Activated B cell treated with CpG ODN at 0.5 μM for 24 hours (primary cell): ENCODE measurements around the gene CENPL. TPM values are rescaled to one million over a fixed set of nuclear protein-coding genes. Genes with fewer than 3 reads are reported as not detected.

Experiments used
- ATAC-seq: fragments of 200-7000 bp; cut with Tn5 transposase; one replicate; pipeline ENCODE4 v1.10.0; 2021; ENCODE audit warnings: low read depth, mild to moderate bottlenecking, moderate library complexity
- CTCF ChIA-PET: fragments of 350-600 bp; sonication (Branson Sonifier 250); formaldehyde crosslinking; loops from one replicate; lab custom pipeline; 2021; ENCODE audit warnings: antibody characterized with exemption; lab: Charles Lee
- POLR2A ChIA-PET: fragments of 350-600 bp; sonication (Branson Sonifier 250); formaldehyde crosslinking; loops from one replicate; lab custom pipeline; 2021; ENCODE audit warnings: antibody characterized with exemption; lab: Charles Lee
- DNase-seq: peaks from one replicate; pipeline ENCODE4 v3.0.0; 2022
- H3K27ac Mint-ChIP-seq: one replicate; pipeline ENCODE4 v1.8.0; 2020; ENCODE audit warnings: mixed read lengths
- H3K27me3 Mint-ChIP-seq: one replicate; pipeline ENCODE4 v1.8.0; 2021; ENCODE audit warnings: mixed read lengths
- H3K36me3 Mint-ChIP-seq: one replicate; pipeline ENCODE4 v1.8.0; 2021; ENCODE audit warnings: low read depth, mixed read lengths
- H3K4me1 Mint-ChIP-seq: one replicate; pipeline ENCODE4 v1.8.0; 2021; ENCODE audit warnings: mixed read lengths
- H3K4me3 Mint-ChIP-seq: one replicate; pipeline ENCODE4 v1.8.0; 2020; ENCODE audit warnings: mild to moderate bottlenecking, mixed read lengths
- H3K9me3 Mint-ChIP-seq: one replicate; pipeline ENCODE4 v1.8.0; 2020; ENCODE audit warnings: mixed read lengths
- CTCF ChIP-seq: fragments of 200-600 bp; IDR thresholded peaks from one replicate; pipeline ENCODE4 v1.8.0; 2022; ENCODE audit warnings: antibody characterized with exemption, mild to moderate bottlenecking
- intact Hi-C: fragments of 100-400 bp; cut with micrococcal nuclease; formaldehyde crosslinking; loops from one replicate; pipeline ENCODE4 v1.15.1; 2024
- total RNA-seq: library from RNA; stranded (reverse); gene quantifications from 2 replicates; pipeline ENCODE4 v1.2.3, GENCODE V29; 2022

The CENPL gene
- total RNA-seq, 1 donor from 2014 or later: 14.0 TPM

- Mint-ChIP-seq H3K27ac (no peak overlapping the region), H3K4me3 (no peak overlapping the region), H3K9me3 (peaks cover 10% of the 10 kb centered on the region), H3K4me1 (no peaks in the 10 kb centered on the region), H3K36me3 (peaks cover 83% of the 10 kb centered on the region), H3K27me3 (no peaks in the 10 kb centered on the region)
- CTCF ChIA-PET: no interaction called here
- ATAC-seq (no peak), DNase-seq (no peak)
- POLR2A ChIA-PET: no interaction called here
- no peak for TF ChIP-seq CTCF
- intact Hi-C loops: no loop called here
Measured at GRCh38 chr1:173758980-173759379, 65.7 kb downstream of the CENPL start.

- TF ChIP-seq CTCF: no peak
- Mint-ChIP-seq H3K27me3 (no peaks in the 10 kb centered on the region), H3K4me1 (no peaks in the 10 kb centered on the region), H3K36me3 (peaks cover 83% of the 10 kb centered on the region), H3K4me3 (no peak overlapping the region), H3K27ac (no peak overlapping the region), H3K9me3 (peaks cover 4% of the 10 kb centered on the region)
- DNase-seq (no peak), ATAC-seq (no peak)
- intact Hi-C loops: no loop called here
- CTCF ChIA-PET: no interaction called here
- POLR2A ChIA-PET: no interaction called here
Measured at GRCh38 chr1:173758110-173758509, 66.6 kb downstream of the CENPL start.

- Mint-ChIP-seq H3K4me3 (no peak overlapping the region), H3K36me3 (peaks cover 83% of the 10 kb centered on the region), H3K27me3 (no peaks in the 10 kb centered on the region), H3K9me3 (peaks cover 4% of the 10 kb centered on the region), H3K4me1 (no peaks in the 10 kb centered on the region), H3K27ac (no peak overlapping the region)
- intact Hi-C loops: no loop called here
- DNase-seq: no peak
- ATAC-seq: no peak
- ChIA-PET CTCF (no interaction called here), POLR2A (no interaction called here)
- no peak for TF ChIP-seq CTCF
Measured at GRCh38 chr1:173757666-173758065, 67.0 kb downstream of the CENPL start.

- POLR2A ChIA-PET: no interaction called here
- no peak for TF ChIP-seq CTCF
- Mint-ChIP-seq H3K4me3 (no peak overlapping the region), H3K4me1 (no peaks in the 10 kb centered on the region), H3K9me3 (no peaks in the 10 kb centered on the region), H3K36me3 (peaks cover 77% of the 10 kb centered on the region), H3K27ac (no peak overlapping the region), H3K27me3 (no peaks in the 10 kb centered on the region)
- ATAC-seq (no peak), DNase-seq (no peak)
- intact Hi-C loops: no loop called here
- CTCF ChIA-PET: no interaction called here
Measured at GRCh38 chr1:173753830-173754229, 70.9 kb downstream of the CENPL start.

Other genes with a start within 250 kb of the CENPL start
- gene SLC9C2, start 221.8 kb downstream of the CENPL start, total RNA-seq: not detected in 2 replicates
- not detected in 2 replicates for gene TEX50, start 189.5 kb downstream of the CENPL start, total RNA-seq
- not detected in 2 replicates for gene ANKRD45, start 155.0 kb downstream of the CENPL start, total RNA-seq
- 19.6 and 26.1 TPM in 2 replicates for gene KLHL20, start 109.9 kb downstream of the CENPL start, total RNA-seq
- gene DARS2, start 210 bp downstream of the CENPL start, total RNA-seq: 24.0 and 26.0 TPM in 2 replicates
- gene GAS5, start 43.1 kb upstream of the CENPL start, total RNA-seq: 701 and 722 TPM in 2 replicates
- gene ZBTB37, start 43.5 kb upstream of the CENPL start, total RNA-seq: 21.1 and 24.6 TPM in 2 replicates
- 0.24 TPM in 2 replicates for gene SERPINC1, start 92.4 kb upstream of the CENPL start, total RNA-seq
- 45.6 and 55.6 TPM in 2 replicates for gene RC3H1, start 197.5 kb upstream of the CENPL start, total RNA-seq